DOHH2 (cell line): ENCODE measurements around the gene C4orf50.

Source experiments
- H3F3A ChIP-seq: fragments of 200-600 bp; sonication (generic), shearing (Covaris generic); 2 replicates; pipeline ENCODE4 v1.6.0; 2016; ENCODE audit warnings: antibody characterized with exemption, mild to moderate bottlenecking; ENCODE audit not compliant: control insufficient read depth, insufficient read depth
- H3K27ac ChIP-seq: fragments of 200-600 bp; sonication (generic); 2 replicates; pipeline ENCODE4 v1.5.1; 2014; ENCODE audit warnings: low read depth, mild to moderate bottlenecking, low read length, moderate library complexity
- H3K27me3 ChIP-seq: fragments of 200-600 bp; sonication (generic); 2 replicates; pipeline ENCODE4 v1.6.1; 2014; ENCODE audit warnings: mild to moderate bottlenecking, low read length, mixed read lengths; ENCODE audit not compliant: control insufficient read depth
- H3K36me3 ChIP-seq: fragments of 200-600 bp; sonication (generic); 2 replicates; pipeline ENCODE4 v1.6.1; 2014; ENCODE audit warnings: mild to moderate bottlenecking, low read length, moderate library complexity, mixed read lengths; ENCODE audit not compliant: control insufficient read depth
- H3K4me1 ChIP-seq: fragments of 200-600 bp; sonication (generic); 2 replicates; pipeline ENCODE4 v1.6.1; 2014; ENCODE audit warnings: mild to moderate bottlenecking, low read length, mixed read lengths; ENCODE audit not compliant: control insufficient read depth
- H3K4me2 ChIP-seq: fragments of 200-600 bp; sonication (generic); 2 replicates; pipeline ENCODE4 v1.6.0; 2014; ENCODE audit warnings: mild to moderate bottlenecking, low read length, moderate library complexity
- H3K4me3 ChIP-seq: fragments of 200-600 bp; sonication (generic); 2 replicates; pipeline ENCODE4 v1.5.1; 2014; ENCODE audit warnings: mild to moderate bottlenecking, low read length, mixed read lengths
- H3K79me2 ChIP-seq: fragments of 200-600 bp; sonication (generic); 2 replicates; pipeline ENCODE4 v1.6.1; 2014; ENCODE audit warnings: mild to moderate bottlenecking, low read length, mixed read lengths; ENCODE audit not compliant: control insufficient read depth
- H3K9me2 ChIP-seq: fragments of 200-600 bp; sonication (generic); replicated peaks from 2 replicates; pipeline ENCODE4 v1.6.1; 2014; ENCODE audit warnings: mild to moderate bottlenecking, low read length, mixed read lengths; ENCODE audit not compliant: control insufficient read depth
- H3K9me3 ChIP-seq: fragments of 200-600 bp; sonication (generic); 2 replicates; pipeline ENCODE4 v1.6.1; 2014; ENCODE audit warnings: antibody characterized with exemption, low read length, mixed read lengths; ENCODE audit not compliant: control insufficient read depth, insufficient read depth
- H4K20me1 ChIP-seq: fragments of 200-600 bp; sonication (generic); 2 replicates; pipeline ENCODE4 v1.6.0; 2014; ENCODE audit warnings: low read depth, mild to moderate bottlenecking, antibody characterized with exemption, low read length, moderate library complexity; ENCODE audit not compliant: control insufficient read depth, insufficient read depth
- EZH2phosphoT487 ChIP-seq: fragments of 200-600 bp; sonication (generic); IDR thresholded peaks from 2 replicates; pipeline ENCODE4 v1.6.1; 2017; ENCODE audit warnings: borderline replicate concordance, mild to moderate bottlenecking, antibody characterized with exemption, low read length, moderate library complexity, mixed read lengths
- TF ChIP-seq, protein P1 (sequence below): fragments of 200-600 bp; sonication (generic); IDR thresholded peaks from one replicate; pipeline ENCODE4 v1.5.1; 2014; ENCODE audit warnings: antibody characterized with exemption, mild to moderate bottlenecking, low read depth, low read length; ENCODE audit not compliant: poor library complexity, severe bottlenecking

Gene C4orf50

DNA sequence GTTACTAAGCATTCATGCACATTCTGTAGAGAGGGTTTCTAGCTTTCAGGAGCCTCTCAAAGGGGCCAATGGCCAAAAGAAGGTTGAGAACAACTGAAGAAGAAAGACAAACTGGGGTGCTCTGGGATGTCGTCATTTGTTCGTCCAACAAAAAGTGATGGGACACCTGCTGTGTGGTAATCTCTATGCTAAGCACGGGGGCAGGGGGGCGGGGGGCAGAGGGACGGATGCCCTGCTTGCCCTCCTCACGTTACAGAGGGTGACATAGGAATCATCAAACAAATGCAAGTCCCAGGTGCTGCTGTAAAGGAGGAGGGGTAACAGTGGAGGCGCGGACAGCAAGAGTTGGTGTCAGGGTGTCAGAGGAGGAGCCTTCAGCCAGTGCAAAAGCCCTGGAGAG lies 112.5 kb downstream of the C4orf50 start:
- H3F3A ChIP-seq = no peaks in the 10 kb centered on the region
- H3K27ac ChIP-seq = no peak overlapping the region
- no peaks in the 10 kb centered on the region for H3K9me3 ChIP-seq
- no peak overlapping the region for H3K4me2 ChIP-seq
- no peaks in the 10 kb centered on the region for H3K4me1 ChIP-seq
- H3K4me3 ChIP-seq = no peak overlapping the region
- TF ChIP-seq EZH2phosphoT487 = no peak
- TF ChIP-seq, protein P1, sequence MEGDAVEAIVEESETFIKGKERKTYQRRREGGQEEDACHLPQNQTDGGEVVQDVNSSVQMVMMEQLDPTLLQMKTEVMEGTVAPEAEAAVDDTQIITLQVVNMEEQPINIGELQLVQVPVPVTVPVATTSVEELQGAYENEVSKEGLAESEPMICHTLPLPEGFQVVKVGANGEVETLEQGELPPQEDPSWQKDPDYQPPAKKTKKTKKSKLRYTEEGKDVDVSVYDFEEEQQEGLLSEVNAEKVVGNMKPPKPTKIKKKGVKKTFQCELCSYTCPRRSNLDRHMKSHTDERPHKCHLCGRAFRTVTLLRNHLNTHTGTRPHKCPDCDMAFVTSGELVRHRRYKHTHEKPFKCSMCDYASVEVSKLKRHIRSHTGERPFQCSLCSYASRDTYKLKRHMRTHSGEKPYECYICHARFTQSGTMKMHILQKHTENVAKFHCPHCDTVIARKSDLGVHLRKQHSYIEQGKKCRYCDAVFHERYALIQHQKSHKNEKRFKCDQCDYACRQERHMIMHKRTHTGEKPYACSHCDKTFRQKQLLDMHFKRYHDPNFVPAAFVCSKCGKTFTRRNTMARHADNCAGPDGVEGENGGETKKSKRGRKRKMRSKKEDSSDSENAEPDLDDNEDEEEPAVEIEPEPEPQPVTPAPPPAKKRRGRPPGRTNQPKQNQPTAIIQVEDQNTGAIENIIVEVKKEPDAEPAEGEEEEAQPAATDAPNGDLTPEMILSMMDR = no peak
- no peaks in the 10 kb centered on the region for H3K79me2 ChIP-seq
- no peaks in the 10 kb centered on the region for H4K20me1 ChIP-seq
- no peaks in the 10 kb centered on the region for H3K9me2 ChIP-seq
- H3K36me3 ChIP-seq = no peaks in the 10 kb centered on the region
- no peaks in the 10 kb centered on the region for H3K27me3 ChIP-seq

DNA sequence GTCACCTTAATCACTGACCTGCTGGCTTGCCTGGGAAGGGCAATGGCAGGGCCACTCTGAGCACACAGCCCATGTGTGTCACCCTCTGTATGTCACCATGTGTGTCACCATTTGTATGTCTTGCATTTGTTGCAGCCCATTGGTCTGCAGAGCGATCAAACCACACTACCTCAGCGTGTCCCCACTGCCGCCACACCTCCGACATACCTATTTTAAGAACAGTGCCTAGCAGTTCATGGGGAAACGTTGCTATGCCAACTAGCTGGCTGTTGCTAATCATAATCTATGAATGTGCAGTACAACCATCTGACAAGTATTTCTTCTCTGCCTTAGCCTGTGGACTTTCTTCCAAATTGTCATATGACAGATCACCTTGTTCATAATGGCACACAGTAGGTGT lies 117.4 kb downstream of the C4orf50 start:
- Histone ChIP-seq H4K20me1 (no peaks in the 10 kb centered on the region), H3K27ac (no peak overlapping the region), H3K9me2 (no peaks in the 10 kb centered on the region), H3K27me3 (no peaks in the 10 kb centered on the region; the same call in 1 of the 2 replicates), H3K9me3 (no peaks in the 10 kb centered on the region), H3K36me3 (no peaks in the 10 kb centered on the region), H3K4me3 (no peak overlapping the region), H3K79me2 (no peaks in the 10 kb centered on the region), H3K4me2 (no peak overlapping the region), H3F3A (no peaks in the 10 kb centered on the region), H3K4me1 (no peaks in the 10 kb centered on the region)
- TF ChIP-seq EZH2phosphoT487 = no peak
- TF ChIP-seq, protein P1 = no peak

DNA sequence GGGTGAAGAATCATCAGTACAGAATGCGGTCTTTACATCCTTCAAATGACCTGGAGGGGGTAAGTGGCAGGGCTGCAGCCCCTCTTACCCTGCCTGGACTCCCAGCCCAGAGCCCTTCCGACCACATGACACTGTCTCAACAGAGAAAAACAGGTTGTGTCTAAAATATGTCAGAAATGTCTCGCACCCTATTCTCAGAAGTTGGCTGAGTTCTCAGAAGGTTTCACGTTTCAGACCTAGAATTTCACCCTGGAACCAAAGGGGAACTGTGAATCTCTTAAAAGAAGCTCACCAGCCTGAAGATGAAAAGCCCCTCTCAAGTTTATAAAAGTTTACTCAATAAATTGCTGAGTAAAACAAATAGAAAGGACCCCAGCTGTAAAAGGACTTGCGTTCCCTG lies 118.3 kb downstream of the C4orf50 start:
- Histone ChIP-seq H3K79me2 (no peaks in the 10 kb centered on the region), H3K9me2 (no peaks in the 10 kb centered on the region), H3K27ac (no peak overlapping the region), H3K9me3 (no peaks in the 10 kb centered on the region), H3K27me3 (no peaks in the 10 kb centered on the region; the same call in 1 of the 2 replicates), H3K4me3 (no peak overlapping the region), H3K4me2 (no peak overlapping the region), H3K36me3 (no peaks in the 10 kb centered on the region), H4K20me1 (no peaks in the 10 kb centered on the region), H3K4me1 (no peaks in the 10 kb centered on the region), H3F3A (no peaks in the 10 kb centered on the region)
- no peak for TF ChIP-seq EZH2phosphoT487
- TF ChIP-seq, protein P1 = no peak
